ENCODE data around the gene BLNK.

DNA sequence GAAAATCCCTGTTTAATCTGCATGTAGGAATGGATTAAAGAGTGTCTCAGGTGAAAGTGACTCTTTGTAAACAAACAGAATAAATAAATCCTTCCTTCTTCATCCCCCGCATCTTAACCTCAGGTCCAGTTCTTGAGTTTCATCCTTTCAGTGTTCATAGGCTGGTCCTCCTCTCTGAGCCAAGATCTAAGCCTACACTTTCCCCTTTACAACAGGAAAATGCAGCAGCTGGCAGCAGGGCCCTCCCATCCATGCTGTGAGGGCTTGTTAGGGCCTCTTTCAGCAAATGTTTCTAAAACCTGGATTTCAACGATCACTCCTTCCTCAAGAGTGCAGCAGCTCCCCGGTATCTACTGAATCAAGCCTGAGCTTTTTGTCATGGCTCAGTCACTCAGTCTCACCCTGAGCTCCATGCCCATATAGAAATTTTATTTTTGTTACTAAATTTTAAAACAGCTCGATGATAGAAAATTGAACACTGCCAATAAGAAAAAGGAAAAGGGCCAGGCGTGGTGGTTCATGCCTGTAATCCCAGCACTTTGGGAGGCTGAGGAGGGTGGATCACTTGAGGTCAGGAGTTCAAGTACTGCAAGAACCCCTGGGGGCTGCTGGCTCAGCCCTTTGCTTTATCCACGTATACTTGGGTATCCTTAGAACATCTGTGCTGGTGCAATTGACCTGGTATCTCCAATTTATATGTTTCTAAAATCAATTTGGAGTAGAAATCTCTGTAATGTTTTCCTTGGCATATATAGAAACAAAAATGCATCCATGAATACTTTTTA is 15.6 kb downstream of the BLNK start:
- TF ChIP-seq, protein P1, sequence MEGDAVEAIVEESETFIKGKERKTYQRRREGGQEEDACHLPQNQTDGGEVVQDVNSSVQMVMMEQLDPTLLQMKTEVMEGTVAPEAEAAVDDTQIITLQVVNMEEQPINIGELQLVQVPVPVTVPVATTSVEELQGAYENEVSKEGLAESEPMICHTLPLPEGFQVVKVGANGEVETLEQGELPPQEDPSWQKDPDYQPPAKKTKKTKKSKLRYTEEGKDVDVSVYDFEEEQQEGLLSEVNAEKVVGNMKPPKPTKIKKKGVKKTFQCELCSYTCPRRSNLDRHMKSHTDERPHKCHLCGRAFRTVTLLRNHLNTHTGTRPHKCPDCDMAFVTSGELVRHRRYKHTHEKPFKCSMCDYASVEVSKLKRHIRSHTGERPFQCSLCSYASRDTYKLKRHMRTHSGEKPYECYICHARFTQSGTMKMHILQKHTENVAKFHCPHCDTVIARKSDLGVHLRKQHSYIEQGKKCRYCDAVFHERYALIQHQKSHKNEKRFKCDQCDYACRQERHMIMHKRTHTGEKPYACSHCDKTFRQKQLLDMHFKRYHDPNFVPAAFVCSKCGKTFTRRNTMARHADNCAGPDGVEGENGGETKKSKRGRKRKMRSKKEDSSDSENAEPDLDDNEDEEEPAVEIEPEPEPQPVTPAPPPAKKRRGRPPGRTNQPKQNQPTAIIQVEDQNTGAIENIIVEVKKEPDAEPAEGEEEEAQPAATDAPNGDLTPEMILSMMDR (IDR thresholded peaks at IDR 0.05 in 4 of 5, conservative IDR thresholded peaks at IDR 0.05 in 1 of 5): no peak
- TF ChIP-seq POLR2A (IDR thresholded peaks at IDR 0.05): no peak
